Activated B cell treated with CpG ODN at 0.5 μM for 24 hours (primary cell): ENCODE results near the gene RNASE7. TPM values are rescaled to one million over a fixed set of nuclear protein-coding genes. Genes with fewer than 3 reads are reported as not detected.

ENCODE experiments used
- ATAC-seq: fragments of 200-7000 bp; cut with Tn5 transposase; one replicate; pipeline ENCODE4 v1.10.0; 2021; ENCODE audit warnings: low read depth, mild to moderate bottlenecking, moderate library complexity
- CTCF ChIA-PET: fragments of 350-600 bp; sonication (Branson Sonifier 250); formaldehyde crosslinking; loops from one replicate; lab custom pipeline; 2021; ENCODE audit warnings: antibody characterized with exemption; lab: Charles Lee
- POLR2A ChIA-PET: fragments of 350-600 bp; sonication (Branson Sonifier 250); formaldehyde crosslinking; loops from one replicate; lab custom pipeline; 2021; ENCODE audit warnings: antibody characterized with exemption; lab: Charles Lee
- DNase-seq: peaks from one replicate; pipeline ENCODE4 v3.0.0; 2022
- H3K27ac Mint-ChIP-seq: one replicate; pipeline ENCODE4 v1.8.0; 2020; ENCODE audit warnings: mixed read lengths
- H3K27me3 Mint-ChIP-seq: one replicate; pipeline ENCODE4 v1.8.0; 2021; ENCODE audit warnings: mixed read lengths
- H3K36me3 Mint-ChIP-seq: one replicate; pipeline ENCODE4 v1.8.0; 2021; ENCODE audit warnings: low read depth, mixed read lengths
- H3K4me1 Mint-ChIP-seq: one replicate; pipeline ENCODE4 v1.8.0; 2021; ENCODE audit warnings: mixed read lengths
- H3K4me3 Mint-ChIP-seq: one replicate; pipeline ENCODE4 v1.8.0; 2020; ENCODE audit warnings: mild to moderate bottlenecking, mixed read lengths
- H3K9me3 Mint-ChIP-seq: one replicate; pipeline ENCODE4 v1.8.0; 2020; ENCODE audit warnings: mixed read lengths
- intact Hi-C: fragments of 100-400 bp; cut with micrococcal nuclease; formaldehyde crosslinking; loops from one replicate; pipeline ENCODE4 v1.15.1; 2024
- total RNA-seq: library from RNA; stranded (reverse); gene quantifications from 2 replicates; pipeline ENCODE4 v1.2.3, GENCODE V29; 2022
- TF ChIP-seq, protein P1 (sequence below): fragments of 200-600 bp; IDR thresholded peaks from one replicate; pipeline ENCODE4 v1.8.0; 2022; ENCODE audit warnings: antibody characterized with exemption, mild to moderate bottlenecking

The RNASE7 gene
- total RNA-seq, 1 donor from 2014 or later = not detected

DNA sequence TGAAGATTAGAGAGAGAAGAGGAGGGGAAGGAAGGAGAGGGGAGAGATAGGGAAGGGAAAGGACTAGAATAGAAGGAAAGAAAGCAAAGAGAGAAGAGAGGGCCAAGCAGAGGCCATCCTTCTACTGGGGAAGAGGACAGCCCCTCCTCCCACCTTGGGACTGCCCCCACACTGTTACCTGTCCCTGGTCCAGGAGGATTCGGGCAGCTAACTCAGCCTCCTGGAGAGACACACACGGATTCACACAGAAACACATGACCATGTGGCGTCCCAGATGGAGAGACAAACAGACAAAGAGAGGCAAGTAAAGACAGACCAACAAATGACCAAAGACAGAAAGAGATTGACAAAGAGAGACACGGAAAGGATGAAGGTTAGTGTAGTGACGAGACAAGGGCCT, 19.5 kb upstream of the RNASE7 start:
- ChIA-PET CTCF (interaction anchor here (1.0 to 2.6 kb wide), 2 partner anchors 8 to 71 kb away, joined by 3 to 12 read pairs; no protein-coding TSS in a partner anchor), POLR2A (no interaction called here)
- Mint-ChIP-seq H3K27me3 (peaks cover 34% of the 10 kb centered on the region), H3K36me3 (peaks cover 7% of the 10 kb centered on the region), H3K4me3 (peak overlapping the region; percentile 20), H3K9me3 (no peaks in the 10 kb centered on the region), H3K4me1 (peaks cover 18% of the 10 kb centered on the region), H3K27ac (no peak overlapping the region)
- no peak for DNase-seq
- intact Hi-C loops = no loop called here
- no peak for ATAC-seq
- TF ChIP-seq, protein P1, sequence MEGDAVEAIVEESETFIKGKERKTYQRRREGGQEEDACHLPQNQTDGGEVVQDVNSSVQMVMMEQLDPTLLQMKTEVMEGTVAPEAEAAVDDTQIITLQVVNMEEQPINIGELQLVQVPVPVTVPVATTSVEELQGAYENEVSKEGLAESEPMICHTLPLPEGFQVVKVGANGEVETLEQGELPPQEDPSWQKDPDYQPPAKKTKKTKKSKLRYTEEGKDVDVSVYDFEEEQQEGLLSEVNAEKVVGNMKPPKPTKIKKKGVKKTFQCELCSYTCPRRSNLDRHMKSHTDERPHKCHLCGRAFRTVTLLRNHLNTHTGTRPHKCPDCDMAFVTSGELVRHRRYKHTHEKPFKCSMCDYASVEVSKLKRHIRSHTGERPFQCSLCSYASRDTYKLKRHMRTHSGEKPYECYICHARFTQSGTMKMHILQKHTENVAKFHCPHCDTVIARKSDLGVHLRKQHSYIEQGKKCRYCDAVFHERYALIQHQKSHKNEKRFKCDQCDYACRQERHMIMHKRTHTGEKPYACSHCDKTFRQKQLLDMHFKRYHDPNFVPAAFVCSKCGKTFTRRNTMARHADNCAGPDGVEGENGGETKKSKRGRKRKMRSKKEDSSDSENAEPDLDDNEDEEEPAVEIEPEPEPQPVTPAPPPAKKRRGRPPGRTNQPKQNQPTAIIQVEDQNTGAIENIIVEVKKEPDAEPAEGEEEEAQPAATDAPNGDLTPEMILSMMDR = no peak

- Mint-ChIP-seq H3K4me1 (peaks cover 18% of the 10 kb centered on the region), H3K27ac (no peak overlapping the region), H3K36me3 (peaks cover 7% of the 10 kb centered on the region), H3K4me3 (no peak overlapping the region), H3K27me3 (peaks cover 34% of the 10 kb centered on the region), H3K9me3 (no peaks in the 10 kb centered on the region)
- intact Hi-C loops = no loop called here
- TF ChIP-seq, protein P1 = no peak
- POLR2A ChIA-PET = no interaction called here
- ATAC-seq (no peak), DNase-seq (no peak)
- CTCF ChIA-PET = interaction anchor here (0.8 to 2.6 kb wide), 4 partner anchors 8 to 70 kb away, joined by 3 to 12 read pairs (median 3); no protein-coding TSS in a partner anchor
Observed at GRCh38 chr14:21023174-21023573, 19.0 kb upstream of the RNASE7 start.

- Mint-ChIP-seq H3K4me3 (peak overlapping the region; percentile 88), H3K27me3 (peaks cover 32% of the 10 kb centered on the region), H3K9me3 (no peaks in the 10 kb centered on the region), H3K4me1 (peaks cover 18% of the 10 kb centered on the region), H3K27ac (peak overlapping the region; percentile 8), H3K36me3 (peaks cover 7% of the 10 kb centered on the region)
- intact Hi-C loops = loop anchor here (1.0 to 2.0 kb wide), 2 partner anchors 10 to 47 kb away; partner anchors contain the start of gene ARHGEF40
- CTCF ChIA-PET = interaction anchor here (0.8 to 2.6 kb wide), 4 partner anchors 9 to 69 kb away, joined by 3 to 12 read pairs (median 3); no protein-coding TSS in a partner anchor
- TF ChIP-seq, protein P1 = no peak
- ATAC-seq = no peak
- POLR2A ChIA-PET = interaction anchor here (0.7 kb wide), 1 partner anchor 80 kb away, joined by 3 read pairs; no protein-coding TSS in a partner anchor
- DNase-seq = no peak
Observed at GRCh38 chr14:21023817-21024584, 18.2 kb upstream of the RNASE7 start.

DNA sequence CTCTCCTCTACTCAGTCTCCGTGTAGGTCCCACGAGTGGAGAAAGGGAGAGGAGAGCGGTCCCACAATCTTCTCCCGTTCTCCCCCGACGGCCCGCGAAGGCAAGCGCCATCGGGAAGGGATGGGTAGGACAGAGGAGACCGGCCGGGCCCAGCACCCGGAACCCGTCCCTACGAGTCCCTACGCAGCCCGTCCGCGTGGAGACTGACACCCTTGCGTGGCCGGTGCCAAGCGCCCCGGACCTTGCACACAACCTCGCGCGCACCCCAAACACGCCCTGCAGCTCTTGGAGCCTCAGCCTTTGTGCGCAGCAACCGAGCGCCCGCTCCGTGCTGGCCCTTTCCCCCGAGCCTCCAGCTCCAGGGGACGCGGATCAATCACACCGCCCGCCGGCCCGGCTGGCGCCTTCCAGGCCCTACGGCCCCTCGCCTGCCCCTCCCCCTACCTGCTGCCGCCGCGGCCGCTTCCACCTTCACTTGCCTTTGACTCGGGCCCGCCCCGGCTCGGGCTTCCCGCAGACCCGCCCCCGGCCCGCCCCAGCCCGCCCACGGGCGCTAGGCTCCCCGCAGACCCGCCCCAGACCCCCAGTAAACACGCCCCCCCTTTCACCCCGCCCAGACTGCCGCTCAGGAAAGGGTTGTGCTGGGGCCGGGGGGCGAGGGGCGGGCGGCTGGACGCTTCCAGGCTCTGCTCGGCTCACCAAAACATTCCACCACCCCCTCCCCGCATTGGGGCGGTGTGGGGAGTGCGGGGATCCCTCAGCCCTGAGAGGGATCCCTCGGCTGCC, 17.4 kb upstream of the RNASE7 start, which contains the start of gene NDRG2:
Gene NDRG2, minus strand, starts transcription at position 477 of the 786 bp plus-strand sequence. CDS start 1,746 bp downstream, outside the sequence.
- ATAC-seq (peak; percentile 92), DNase-seq (peak; percentile 64)
- peak within 1 kb of the TSS; percentile 88 for H3K4me3 Mint-ChIP-seq
- intact Hi-C loops = loop anchor here (1.0 to 2.0 kb wide), 3 partner anchors 10 to 79 kb away; partner anchors contain the start of gene ARHGEF40
- H3K27me3 Mint-ChIP-seq = peaks cover 25% of the 10 kb centered on the region
- H3K9me3 Mint-ChIP-seq = no peaks in the 10 kb centered on the region
- TF ChIP-seq, protein P1 = no peak
- H3K4me1 Mint-ChIP-seq = peaks cover 18% of the 10 kb centered on the region
- ChIA-PET POLR2A (interaction anchor here (0.7 kb wide), 1 partner anchor 79 kb away, joined by 3 read pairs; no protein-coding TSS in a partner anchor), CTCF (interaction anchor here (2.6 kb wide), 1 partner anchor 10 kb away, joined by 12 read pairs; no protein-coding TSS in a partner anchor)
- H3K36me3 Mint-ChIP-seq = peaks cover 2% of the 10 kb centered on the region
- peak within 1 kb of the TSS; percentile 8 for H3K27ac Mint-ChIP-seq
